Prostate gland (tissue), 2 donors: ENCODE data around the gene NAP1L4.

Source experiments
- POLR2A ChIP-seq: fragments of 450-650 bp; IDR thresholded peaks from one replicate; pipeline ENCODE4 v1.6.1; 2016; ENCODE audit warnings: antibody characterized with exemption, mild to moderate bottlenecking
- POLR2AphosphoS5 ChIP-seq: sonication (generic); formaldehyde crosslinking; IDR thresholded peaks from one replicate; pipeline ENCODE4 v1.6.1; 2017; ENCODE audit warnings: antibody characterized with exemption
- TF ChIP-seq, protein P1 (sequence below), 4 experiments: fragments of 200-600 bp in 2 of 4; fragments of 450-650 bp in 2 of 4; sonication (generic) in 2 of 4; IDR thresholded peaks; 1 replicate in 3 of 4; 2 replicates in 1 of 4; pipeline ENCODE4 v1.5.1; 2016 to 2019; ENCODE audit warnings: antibody characterized with exemption in 4 of 4, mild to moderate bottlenecking in 2 of 4, moderate library complexity in 2 of 4

DNA sequence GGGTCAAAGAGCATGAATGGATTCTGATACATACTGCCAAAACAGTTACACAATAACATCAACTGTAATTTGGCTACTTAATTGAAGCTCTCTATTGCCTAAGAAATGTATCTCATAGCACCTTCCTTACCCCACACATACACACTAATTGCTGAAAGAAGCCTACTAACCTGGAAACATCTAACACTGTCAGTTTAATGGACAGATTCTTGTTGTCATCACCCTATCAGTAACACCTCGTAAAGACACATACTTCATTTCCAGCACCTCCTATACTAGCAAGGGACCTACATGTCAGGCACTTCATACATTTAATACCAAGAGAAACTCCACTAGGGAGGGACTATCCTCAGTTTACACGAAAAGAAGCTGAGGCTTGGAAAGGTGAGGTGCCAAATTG is 9.9 kb downstream of the NAP1L4 start:
- TF ChIP-seq, protein P1, sequence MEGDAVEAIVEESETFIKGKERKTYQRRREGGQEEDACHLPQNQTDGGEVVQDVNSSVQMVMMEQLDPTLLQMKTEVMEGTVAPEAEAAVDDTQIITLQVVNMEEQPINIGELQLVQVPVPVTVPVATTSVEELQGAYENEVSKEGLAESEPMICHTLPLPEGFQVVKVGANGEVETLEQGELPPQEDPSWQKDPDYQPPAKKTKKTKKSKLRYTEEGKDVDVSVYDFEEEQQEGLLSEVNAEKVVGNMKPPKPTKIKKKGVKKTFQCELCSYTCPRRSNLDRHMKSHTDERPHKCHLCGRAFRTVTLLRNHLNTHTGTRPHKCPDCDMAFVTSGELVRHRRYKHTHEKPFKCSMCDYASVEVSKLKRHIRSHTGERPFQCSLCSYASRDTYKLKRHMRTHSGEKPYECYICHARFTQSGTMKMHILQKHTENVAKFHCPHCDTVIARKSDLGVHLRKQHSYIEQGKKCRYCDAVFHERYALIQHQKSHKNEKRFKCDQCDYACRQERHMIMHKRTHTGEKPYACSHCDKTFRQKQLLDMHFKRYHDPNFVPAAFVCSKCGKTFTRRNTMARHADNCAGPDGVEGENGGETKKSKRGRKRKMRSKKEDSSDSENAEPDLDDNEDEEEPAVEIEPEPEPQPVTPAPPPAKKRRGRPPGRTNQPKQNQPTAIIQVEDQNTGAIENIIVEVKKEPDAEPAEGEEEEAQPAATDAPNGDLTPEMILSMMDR (IDR thresholded peaks at IDR 0.05), result no peak
- TF ChIP-seq POLR2A (no peak), POLR2AphosphoS5 (no peak)
